Immature natural killer cell (primary cell): ENCODE results near the gene SF3B2. TPM values are rescaled to one million over a fixed set of nuclear protein-coding genes. Genes with fewer than 3 reads are reported as not detected.
"Not testable (repeated sequence)": the region's sequence is repeated elsewhere in the genome, so short reads cannot be mapped to it uniquely, and the experiment has no call there.

Experiments
- DNase-seq, 3 donors: peaks; one replicate each; pipeline ENCODE4 v3.0.0; 2022; ENCODE audit warnings: mixed read lengths in 1 of 3
- H3K27ac Mint-ChIP-seq, 6 donors: one replicate each; pipeline ENCODE4 v1.8.0; 2020; ENCODE audit warnings: mixed read lengths in 6 of 6, mild to moderate bottlenecking in 5 of 6, inconsistent platforms in 4 of 6, moderate library complexity in 3 of 6
- H3K27me3 Mint-ChIP-seq, 3 donors: one replicate each; pipeline ENCODE4 v1.8.0; 2020 to 2021; ENCODE audit warnings: low read depth in 3 of 3, mild to moderate bottlenecking in 3 of 3, mixed read lengths in 3 of 3, moderate library complexity in 3 of 3, inconsistent platforms in 1 of 3
- H3K36me3 Mint-ChIP-seq, 3 donors: one replicate each; pipeline ENCODE4 v1.8.0; 2020; ENCODE audit warnings: mixed read lengths in 3 of 3, inconsistent platforms in 2 of 3, mild to moderate bottlenecking in 2 of 3
- H3K4me1 Mint-ChIP-seq, 2 donors: one replicate each; pipeline ENCODE4 v1.8.0; 2020; ENCODE audit warnings: inconsistent platforms in 2 of 2, mild to moderate bottlenecking in 2 of 2, mixed read lengths in 2 of 2, moderate library complexity in 1 of 2
- H3K4me3 Mint-ChIP-seq, 5 donors: one replicate each; pipeline ENCODE4 v1.8.0; 2020; ENCODE audit warnings: mild to moderate bottlenecking in 5 of 5, mixed read lengths in 5 of 5, inconsistent platforms in 3 of 5, moderate library complexity in 3 of 5
- H3K9me3 Mint-ChIP-seq, 6 donors: one replicate each; pipeline ENCODE4 v1.8.0; 2020; ENCODE audit warnings: mild to moderate bottlenecking in 6 of 6, mixed read lengths in 6 of 6, inconsistent platforms in 4 of 6, moderate library complexity in 3 of 6
- polyA plus RNA-seq, 3 donors: library from polyadenylated mRNA; unstranded; fragments of 300-500 nt; fragmentation: Illumina TruSeq; gene quantifications; one replicate each; pipeline ENCODE4 v1.2.3, GENCODE V29; 2021

SF3B2 gene
- polyA plus RNA-seq, 3 donors from 2014 or later: 71.7 to 141 (median 76.7) TPM

GRCh38 chr11:66012371-66012945, 39.7 kb upstream of the SF3B2 start:
- H3K27ac Mint-ChIP-seq: no peak overlapping the region
- H3K36me3 Mint-ChIP-seq: no peaks in the 10 kb centered on the region
- H3K4me3 Mint-ChIP-seq: no peak overlapping the region

GRCh38 chr11:66012946-66013761, 39.0 kb upstream of the SF3B2 start:
- Mint-ChIP-seq H3K4me3 (no peak overlapping the region), H3K36me3 (no peaks in the 10 kb centered on the region), H3K27ac (no peak overlapping the region), H3K4me1 (peaks cover 0 to 3% of the 10 kb centered on the region in 2 donors), H3K9me3 (no peaks in the 10 kb centered on the region), H3K27me3 (peaks cover 0 to 10% (median 2%) of the 10 kb centered on the region in 3 donors)
- DNase-seq: no peak

More at GRCh38 chr11:66012371-66012945, 39.7 kb upstream of the SF3B2 start:
- Mint-ChIP-seq H3K27me3 (peaks cover 0 to 10% (median 2%) of the 10 kb centered on the region in 3 donors), H3K4me1 (peaks cover 0 to under 1% of the 10 kb centered on the region in 2 donors), H3K9me3 (no peaks in the 10 kb centered on the region)
- no peak for DNase-seq

DNA sequence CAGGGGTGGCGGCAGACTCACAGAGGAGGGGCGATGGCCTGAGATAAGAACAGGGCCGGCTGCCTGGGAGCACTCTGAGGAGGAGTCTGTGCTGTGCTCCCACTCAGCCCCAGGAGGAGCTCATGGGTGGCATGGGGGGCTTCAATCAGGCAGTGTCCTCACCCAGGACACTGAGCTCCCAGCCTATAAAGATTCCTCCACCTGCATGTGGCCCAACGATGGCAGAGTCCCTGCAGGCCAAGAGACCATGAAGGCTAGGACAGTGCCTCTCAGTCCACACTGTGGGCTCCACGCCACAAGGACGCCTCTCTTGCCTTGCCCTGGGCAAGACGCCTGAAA, 38.4 kb upstream of the SF3B2 start:
- Mint-ChIP-seq H3K9me3 (no peaks in the 10 kb centered on the region), H3K4me1 (peaks cover 0 to 3% of the 10 kb centered on the region in 2 donors), H3K27ac (no peak overlapping the region), H3K36me3 (no peaks in the 10 kb centered on the region), H3K4me3 (no peak overlapping the region), H3K27me3 (peaks cover 0 to 10% (median 4%) of the 10 kb centered on the region in 3 donors)
- DNase-seq: no peak

- Mint-ChIP-seq H3K36me3 (no peaks in the 10 kb centered on the region), H3K27me3 (peaks cover 0 to 10% (median 4%) of the 10 kb centered on the region in 3 donors), H3K4me3 (no peak overlapping the region), H3K9me3 (no peaks in the 10 kb centered on the region), H3K27ac (peak overlapping the region in 2 of 6 donors; percentile 2 to 37), H3K4me1 (peaks cover 0 to 8% of the 10 kb centered on the region in 2 donors)
- no peak for DNase-seq
These were observed 37.2 kb upstream of the SF3B2 start for GRCh38 chr11:66014804-66015453.

DNA sequence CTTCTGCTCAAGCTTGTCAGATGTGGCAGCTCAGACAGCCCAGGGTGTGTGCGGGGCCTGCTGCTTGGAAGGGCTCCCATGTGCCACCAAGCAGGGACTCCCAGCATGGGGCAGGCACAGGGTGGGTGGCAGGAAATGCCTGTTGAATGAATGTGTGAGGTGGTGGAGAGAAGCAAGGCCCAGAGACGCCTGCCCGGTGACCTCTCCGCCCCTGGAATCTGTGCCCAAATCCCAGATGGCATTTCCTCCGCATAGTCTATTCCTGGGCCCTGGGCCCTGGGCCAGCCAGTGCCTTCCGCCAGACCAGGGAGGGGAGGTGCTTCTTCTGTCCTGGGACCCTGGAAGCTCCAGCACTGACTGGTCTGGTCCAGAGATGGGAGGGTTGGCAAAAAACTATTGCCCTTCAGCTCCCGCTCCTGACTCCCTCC, 36.7 kb upstream of the SF3B2 start:
- H3K9me3 Mint-ChIP-seq: no peaks in the 10 kb centered on the region
- DNase-seq: no peak
- peaks cover 5 to 13% of the 10 kb centered on the region in 2 donors for H3K4me1 Mint-ChIP-seq
- H3K27me3 Mint-ChIP-seq: peaks cover 0 to 9% (median 3%) of the 10 kb centered on the region in 3 donors
- no peaks in the 10 kb centered on the region for H3K36me3 Mint-ChIP-seq
- H3K4me3 Mint-ChIP-seq: no peak overlapping the region
- no peak overlapping the region for H3K27ac Mint-ChIP-seq

GRCh38 chr11:66015936-66016792, 36.0 kb upstream of the SF3B2 start:
- Mint-ChIP-seq H3K9me3 (no peaks in the 10 kb centered on the region), H3K36me3 (no peaks in the 10 kb centered on the region), H3K27ac (peak overlapping the region in 1 of 6 donors; percentile 55), H3K4me3 (no peak overlapping the region), H3K27me3 (peaks cover 1 to 7% (median 2%) of the 10 kb centered on the region in 3 donors), H3K4me1 (peaks cover 12 to 20% of the 10 kb centered on the region in 2 donors)
- no peak for DNase-seq

GRCh38 chr11:66016793-66017177, 35.4 kb upstream of the SF3B2 start:
- no peak overlapping the region for H3K4me3 Mint-ChIP-seq
- no peak for DNase-seq
- H3K4me1 Mint-ChIP-seq: peaks cover 18 to 26% of the 10 kb centered on the region in 2 donors
- no peaks in the 10 kb centered on the region for H3K36me3 Mint-ChIP-seq
- peaks cover 1 to 4% (median 2%) of the 10 kb centered on the region in 3 donors for H3K27me3 Mint-ChIP-seq
- no peaks in the 10 kb centered on the region for H3K9me3 Mint-ChIP-seq
- no peak overlapping the region for H3K27ac Mint-ChIP-seq

DNA sequence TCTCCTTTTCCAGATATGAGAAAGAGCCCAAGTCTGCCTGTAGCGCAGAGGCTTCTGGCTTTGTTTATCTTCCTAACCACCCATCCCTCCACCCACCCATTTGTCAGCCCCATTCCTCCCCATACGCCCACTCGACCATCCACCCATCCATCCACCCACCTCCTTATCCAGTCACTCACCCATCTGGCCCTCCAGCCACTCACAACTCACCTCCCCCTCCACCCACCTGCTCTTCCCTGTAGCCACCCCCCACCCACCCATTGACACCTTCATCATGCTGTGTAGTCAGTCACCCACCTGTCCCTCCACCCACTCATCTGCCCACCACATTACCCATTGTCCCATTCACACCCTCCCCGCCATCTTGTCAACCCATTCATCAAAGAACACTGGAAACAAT, 34.8 kb upstream of the SF3B2 start:
- Mint-ChIP-seq H3K4me3 (no peak overlapping the region), H3K27me3 (peaks cover 1 to 4% (median 2%) of the 10 kb centered on the region in 3 donors), H3K9me3 (no peaks in the 10 kb centered on the region), H3K27ac (peak overlapping the region in 1 of 6 donors; percentile 26), H3K36me3 (no peaks in the 10 kb centered on the region), H3K4me1 (peaks cover 24 to 32% of the 10 kb centered on the region in 2 donors)
- no peak for DNase-seq

- peak overlapping the region; percentile 78 to 89 (median 85) for H3K4me3 Mint-ChIP-seq
- H3K27me3 Mint-ChIP-seq: peaks cover 1 to 6% (median 2%) of the 10 kb centered on the region in 3 donors
- peak overlapping the region; percentile 61 to 91 (median 81) for H3K27ac Mint-ChIP-seq
- H3K36me3 Mint-ChIP-seq: no peaks in the 10 kb centered on the region
- DNase-seq: no peak
- peaks cover 29 to 39% of the 10 kb centered on the region in 2 donors for H3K4me1 Mint-ChIP-seq
- no peaks in the 10 kb centered on the region for H3K9me3 Mint-ChIP-seq
These were observed 32.0 kb upstream of the SF3B2 start for GRCh38 chr11:66020212-66020611.

GRCh38 chr11:66020618-66021357, 31.4 kb upstream of the SF3B2 start:
- peak overlapping the region; percentile 73 to 91 (median 86) for H3K27ac Mint-ChIP-seq
- H3K9me3 Mint-ChIP-seq: no peaks in the 10 kb centered on the region
- H3K27me3 Mint-ChIP-seq: peaks cover 2 to 6% (median 4%) of the 10 kb centered on the region in 3 donors
- H3K4me3 Mint-ChIP-seq: peak overlapping the region; percentile 78 to 89 (median 85)
- H3K36me3 Mint-ChIP-seq: no peaks in the 10 kb centered on the region
- H3K4me1 Mint-ChIP-seq: peaks cover 29 to 39% of the 10 kb centered on the region in 2 donors
- DNase-seq: peak; percentile 63 to 68 (median 65)

GRCh38 chr11:66022401-66023185, 29.6 kb upstream of the SF3B2 start:
- Mint-ChIP-seq H3K36me3 (no peaks in the 10 kb centered on the region), H3K9me3 (no peaks in the 10 kb centered on the region), H3K4me3 (peak overlapping the region; percentile 51 to 89 (median 85)), H3K27me3 (peaks cover 2 to 6% (median 6%) of the 10 kb centered on the region in 3 donors), H3K4me1 (peaks cover 29 to 38% of the 10 kb centered on the region in 2 donors), H3K27ac (peak overlapping the region; percentile 13 to 85 (median 68))
- DNase-seq: peak; percentile 73 to 79 (median 77)

GRCh38 chr11:66023186-66023440, 29.1 kb upstream of the SF3B2 start:
- DNase-seq, H3K27me3 Mint-ChIP-seq, H3K36me3 Mint-ChIP-seq, H3K27ac Mint-ChIP-seq, H3K9me3 Mint-ChIP-seq: not testable (repeated sequence)
- peak overlapping the region in 1 of 5 donors; percentile 17 for H3K4me3 Mint-ChIP-seq
- H3K4me1 Mint-ChIP-seq: peaks cover 29 to 36% of the 10 kb centered on the region in 2 donors
